ENCODE measurements around the gene GRIA1.

Gene GRIA1

DNA sequence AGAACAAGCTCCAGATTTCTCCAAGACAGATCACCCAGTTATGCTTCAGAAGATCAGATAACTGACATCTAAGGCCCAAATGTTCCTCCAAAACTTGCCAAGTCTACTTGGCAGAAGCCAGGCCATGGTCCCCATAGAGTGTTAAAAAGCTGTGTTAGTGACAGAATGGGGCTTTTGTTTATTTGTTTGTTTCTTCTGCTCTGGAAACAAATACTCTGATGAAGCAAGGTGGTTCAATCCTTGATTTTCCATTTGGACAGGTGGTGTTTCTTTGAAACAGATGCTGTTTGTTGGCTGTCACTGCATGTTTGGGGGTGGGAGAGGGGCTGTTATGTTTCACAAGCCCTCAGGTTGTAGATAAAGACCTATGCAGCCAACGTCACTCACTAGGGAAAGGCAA is 284.2 kb downstream of the GRIA1 start:
- H3K9me3 ChIP-seq (ENCODE audit: control insufficient read depth, insufficient read depth, low read length), result no peaks in the 10 kb centered on the region
- H3K36me3 ChIP-seq (ENCODE audit: control insufficient read depth, insufficient read depth, low read length), result no peaks in the 10 kb centered on the region
- H3K4me3 ChIP-seq (ENCODE audit: low read length), result no peak overlapping the region
- H3K27me3 ChIP-seq (ENCODE audit: control insufficient read depth, insufficient read depth, low read length), result no peaks in the 10 kb centered on the region
- DNase-seq (ENCODE audit: low read depth, low spot score), result no peak
- WGBS (ENCODE audit: insufficient coverage, insufficient read length), result no CpG with 5 or more reads among the region's 1 CpG
- no peak overlapping the region for H3K27ac ChIP-seq (ENCODE audit: low read length)
- H3K4me1 ChIP-seq (ENCODE audit: control insufficient read depth, insufficient read depth, low read length), result no peaks in the 10 kb centered on the region

DNA sequence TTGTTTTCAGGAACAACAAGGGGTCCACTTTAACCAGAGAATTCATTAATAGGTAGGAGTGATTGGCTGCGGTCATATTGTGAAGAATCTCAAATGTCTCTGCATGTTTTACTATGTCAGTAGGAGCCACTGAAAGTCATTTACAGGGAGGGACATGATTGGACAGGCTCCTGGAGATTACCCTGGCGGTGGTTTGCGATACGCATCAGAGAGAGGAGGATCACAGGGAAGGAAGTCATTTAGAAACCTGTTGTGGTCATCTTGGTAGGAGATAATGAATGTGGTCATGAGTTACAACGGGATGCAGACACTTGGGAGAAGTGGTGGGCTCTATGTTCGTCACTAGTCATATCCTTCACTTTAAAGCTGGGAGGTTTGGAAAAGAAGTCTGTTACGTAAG is 285.5 kb downstream of the GRIA1 start:
- H3K36me3 ChIP-seq (ENCODE audit: control insufficient read depth, insufficient read depth, low read length), result no peaks in the 10 kb centered on the region
- no peaks in the 10 kb centered on the region for H3K27me3 ChIP-seq (ENCODE audit: control insufficient read depth, insufficient read depth, low read length)
- H3K4me3 ChIP-seq (ENCODE audit: low read length), result no peak overlapping the region
- H3K4me1 ChIP-seq (ENCODE audit: control insufficient read depth, insufficient read depth, low read length), result peaks cover 1% of the 10 kb centered on the region; the same call in 1 of the 2 replicates
- DNase-seq (ENCODE audit: low read depth, low spot score), result no peak
- WGBS (ENCODE audit: insufficient coverage, insufficient read length), result no CpG with 5 or more reads among the region's 7 CpGs
- no peaks in the 10 kb centered on the region for H3K9me3 ChIP-seq (ENCODE audit: control insufficient read depth, insufficient read depth, low read length)
- H3K27ac ChIP-seq (ENCODE audit: low read length), result no peak overlapping the region

DNA sequence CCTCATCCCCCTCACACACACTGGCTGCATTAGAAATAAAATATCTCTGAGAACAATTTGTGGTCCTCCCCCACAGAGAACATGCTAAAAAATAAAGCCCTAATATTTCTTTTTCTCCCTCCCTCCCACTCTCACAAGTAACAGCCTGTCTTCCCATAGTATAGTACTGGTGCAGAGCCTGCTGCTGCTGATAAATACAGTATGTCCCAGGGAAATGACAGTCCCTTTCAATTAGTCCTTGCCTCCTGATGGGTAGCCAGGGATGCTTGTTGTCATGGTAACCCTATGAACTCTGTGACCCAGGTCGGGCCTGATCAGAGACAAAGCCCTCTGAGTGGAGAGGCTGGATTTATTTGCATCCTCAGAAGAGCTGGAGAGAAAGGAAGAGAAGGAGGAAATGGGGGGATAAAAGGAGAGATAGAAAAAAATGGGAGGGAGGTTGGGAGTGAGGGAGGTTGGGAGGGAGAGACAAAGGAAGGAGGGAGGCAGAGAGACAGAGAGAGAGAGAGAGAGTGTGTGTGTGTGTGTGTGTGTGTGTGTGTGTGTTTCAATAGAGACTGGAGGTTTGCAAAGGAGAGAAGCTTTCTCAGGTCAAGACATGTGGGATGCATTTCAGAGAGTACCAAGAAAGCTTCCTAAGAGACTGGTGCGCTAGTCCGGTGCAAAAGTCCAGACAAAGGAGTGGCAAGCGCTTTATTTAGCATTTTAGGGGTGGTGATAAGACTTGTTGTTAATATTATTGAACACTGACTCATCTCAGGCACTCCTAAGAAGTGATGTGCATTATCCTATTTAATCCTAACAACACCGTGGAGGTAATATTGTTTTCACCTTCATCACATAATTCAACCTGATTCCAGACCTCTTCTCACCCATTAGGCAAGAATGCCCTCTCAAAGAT is 287.5 kb downstream of the GRIA1 start:
- no peak overlapping the region for H3K27ac ChIP-seq (ENCODE audit: low read length)
- no peaks in the 10 kb centered on the region for H3K36me3 ChIP-seq (ENCODE audit: control insufficient read depth, insufficient read depth, low read length)
- H3K4me1 ChIP-seq (ENCODE audit: control insufficient read depth, insufficient read depth, low read length), result peaks cover 1% of the 10 kb centered on the region; the same call in 1 of the 2 replicates
- no peaks in the 10 kb centered on the region for H3K9me3 ChIP-seq (ENCODE audit: control insufficient read depth, insufficient read depth, low read length)
- H3K27me3 ChIP-seq (ENCODE audit: control insufficient read depth, insufficient read depth, low read length), result no peaks in the 10 kb centered on the region
- H3K4me3 ChIP-seq (ENCODE audit: low read length), result no peak overlapping the region
- WGBS (ENCODE audit: insufficient coverage, insufficient read length), result no CpG with 5 or more reads among the region's 5 CpGs
- no peak for DNase-seq (ENCODE audit: low read depth, low spot score)

DNA sequence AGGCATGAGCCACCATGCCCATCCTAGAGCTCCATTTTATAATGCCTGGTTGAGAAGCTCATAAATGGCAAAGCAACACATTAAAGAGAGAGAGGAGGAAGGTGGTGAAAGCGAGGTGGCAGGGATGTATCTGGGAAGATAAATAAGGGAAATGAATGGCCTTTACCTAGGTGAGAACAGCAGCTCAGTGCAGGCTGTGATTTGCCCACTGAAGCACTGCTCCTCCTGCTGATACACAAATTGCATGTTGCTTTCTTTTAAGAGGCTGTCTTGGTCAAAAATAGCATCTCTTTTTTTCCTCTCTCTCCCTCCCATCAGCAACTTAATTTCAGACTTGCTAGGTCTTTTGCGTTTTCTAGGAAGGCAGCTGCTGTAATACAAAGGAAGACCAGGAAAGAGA is 289.4 kb downstream of the GRIA1 start:
- Histone ChIP-seq H3K4me3 (ENCODE audit: low read length) (no peak overlapping the region), H3K27ac (ENCODE audit: low read length) (no peak overlapping the region), H3K4me1 (ENCODE audit: control insufficient read depth, insufficient read depth, low read length) (peaks cover 3% of the 10 kb centered on the region), H3K27me3 (ENCODE audit: control insufficient read depth, insufficient read depth, low read length) (no peaks in the 10 kb centered on the region), H3K9me3 (ENCODE audit: control insufficient read depth, insufficient read depth, low read length) (no peaks in the 10 kb centered on the region), H3K36me3 (ENCODE audit: control insufficient read depth, insufficient read depth, low read length) (no peaks in the 10 kb centered on the region)
- no CpG with 5 or more reads among the region's 2 CpGs for WGBS (ENCODE audit: insufficient coverage, insufficient read length)
- DNase-seq (ENCODE audit: low read depth, low spot score), result no peak

DNA sequence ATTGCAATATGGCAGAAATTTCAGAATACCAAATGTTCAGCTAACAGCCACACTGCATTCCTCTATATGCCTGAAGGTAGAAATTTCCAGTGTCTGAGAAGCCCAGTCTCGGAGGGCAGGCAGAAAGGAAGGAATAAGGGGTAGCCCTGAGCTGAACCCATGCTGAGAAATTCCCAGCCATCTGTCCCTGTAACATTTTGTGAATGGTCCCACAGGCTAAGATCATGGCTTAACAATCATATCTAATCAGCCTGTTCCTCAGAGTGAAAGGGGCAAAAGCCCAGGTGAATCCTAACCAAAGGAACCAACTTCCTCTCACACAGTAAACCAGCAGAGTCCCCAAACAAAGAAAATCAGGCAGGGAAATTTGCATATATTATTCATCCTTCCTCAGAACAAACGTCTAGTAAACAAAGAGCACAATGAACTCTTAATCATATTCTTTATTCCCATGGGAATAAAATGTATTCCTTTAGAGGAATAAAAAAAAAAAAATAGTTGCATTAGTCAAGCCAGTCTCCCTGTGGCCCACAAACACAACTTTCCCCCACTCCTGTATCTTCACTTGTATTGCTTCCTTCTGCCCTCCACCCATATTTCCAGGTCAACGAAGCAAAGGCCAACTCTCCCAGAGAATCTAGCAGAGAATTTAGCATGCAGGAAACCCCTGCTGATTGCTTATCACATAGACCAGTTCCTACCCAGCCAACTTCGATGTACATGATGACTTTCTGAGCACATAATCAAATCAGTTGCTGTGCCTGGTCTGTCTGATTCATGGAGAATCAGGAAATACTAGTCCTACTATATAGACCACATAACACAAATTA is 290.6 kb downstream of the GRIA1 start:
- Histone ChIP-seq H3K4me1 (ENCODE audit: control insufficient read depth, insufficient read depth, low read length) (peaks cover 3% of the 10 kb centered on the region), H3K36me3 (ENCODE audit: control insufficient read depth, insufficient read depth, low read length) (no peaks in the 10 kb centered on the region), H3K27me3 (ENCODE audit: control insufficient read depth, insufficient read depth, low read length) (no peaks in the 10 kb centered on the region), H3K27ac (ENCODE audit: low read length) (no peak overlapping the region), H3K4me3 (ENCODE audit: low read length) (no peak overlapping the region), H3K9me3 (ENCODE audit: control insufficient read depth, insufficient read depth, low read length) (no peaks in the 10 kb centered on the region)
- no CpG with 5 or more reads among the region's 4 CpGs for WGBS (ENCODE audit: insufficient coverage, insufficient read length)
- DNase-seq (ENCODE audit: low read depth, low spot score), result no peak

DNA sequence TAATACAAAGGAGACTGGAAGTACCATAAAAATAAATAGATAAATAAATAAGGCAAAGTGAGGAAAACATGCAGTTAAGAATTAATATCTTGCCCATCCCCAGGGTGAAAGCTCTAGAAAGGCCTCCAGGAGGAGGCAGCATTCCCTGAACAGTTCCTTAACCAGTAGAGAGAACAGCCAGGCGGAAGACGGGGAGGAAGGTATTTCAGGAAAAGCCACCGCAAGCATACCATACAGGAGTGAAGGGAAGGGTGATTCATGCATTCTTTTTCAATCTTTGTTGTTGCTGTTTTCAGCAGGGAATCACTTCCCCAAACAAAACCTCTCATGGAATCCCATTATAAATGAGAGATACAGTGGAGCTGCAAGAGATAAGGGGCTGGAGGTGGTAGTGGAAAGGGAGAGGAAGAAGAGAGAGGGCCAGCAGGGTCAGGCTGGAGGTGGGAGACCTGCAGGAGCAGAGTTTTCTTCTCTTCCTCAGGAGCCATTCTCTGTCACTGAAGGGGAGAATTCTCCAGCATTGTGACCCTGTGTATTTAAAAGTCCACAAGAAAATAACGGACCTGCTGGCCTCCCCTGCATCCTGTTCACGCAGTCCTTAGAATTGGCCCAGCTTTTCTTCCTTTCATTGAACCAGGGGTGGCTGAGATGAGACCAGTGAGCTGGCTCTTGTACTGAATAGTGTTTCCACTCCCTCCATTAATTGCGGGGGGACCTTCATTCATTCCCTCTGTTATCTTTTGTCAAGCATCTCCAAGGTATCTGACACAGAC is 292.3 kb downstream of the GRIA1 start:
- no peak overlapping the region for H3K27ac ChIP-seq (ENCODE audit: low read length)
- no peaks in the 10 kb centered on the region for H3K27me3 ChIP-seq (ENCODE audit: control insufficient read depth, insufficient read depth, low read length)
- peak; percentile 39 for DNase-seq (ENCODE audit: low read depth, low spot score)
- no CpG with 5 or more reads among the region's 6 CpGs for WGBS (ENCODE audit: insufficient coverage, insufficient read length)
- H3K4me3 ChIP-seq (ENCODE audit: low read length), result no peak overlapping the region
- H3K36me3 ChIP-seq (ENCODE audit: control insufficient read depth, insufficient read depth, low read length), result no peaks in the 10 kb centered on the region
- no peaks in the 10 kb centered on the region for H3K9me3 ChIP-seq (ENCODE audit: control insufficient read depth, insufficient read depth, low read length)
- H3K4me1 ChIP-seq (ENCODE audit: control insufficient read depth, insufficient read depth, low read length), result peaks cover 3% of the 10 kb centered on the region

DNA sequence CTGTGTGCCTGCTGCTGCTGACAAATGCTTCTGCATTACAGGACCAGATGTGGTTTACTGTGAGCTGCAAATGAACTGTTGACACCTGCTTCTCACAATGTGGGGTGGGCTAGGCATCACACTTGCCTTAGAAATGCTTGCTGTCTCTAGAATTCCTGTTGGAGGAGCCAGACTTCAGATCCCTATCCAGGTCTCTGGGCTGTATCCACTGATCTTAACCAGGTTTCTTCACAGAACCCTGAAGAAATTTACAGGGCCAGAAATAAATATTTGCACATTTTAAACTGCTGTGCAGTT is 292.8 kb downstream of the GRIA1 start:
- Histone ChIP-seq H3K27ac (ENCODE audit: low read length) (no peak overlapping the region), H3K4me3 (ENCODE audit: low read length) (no peak overlapping the region), H3K4me1 (ENCODE audit: control insufficient read depth, insufficient read depth, low read length) (peaks cover 3% of the 10 kb centered on the region), H3K27me3 (ENCODE audit: control insufficient read depth, insufficient read depth, low read length) (no peaks in the 10 kb centered on the region), H3K36me3 (ENCODE audit: control insufficient read depth, insufficient read depth, low read length) (no peaks in the 10 kb centered on the region), H3K9me3 (ENCODE audit: control insufficient read depth, insufficient read depth, low read length) (no peaks in the 10 kb centered on the region)
- DNase-seq (ENCODE audit: low read depth, low spot score), result no peak

DNA sequence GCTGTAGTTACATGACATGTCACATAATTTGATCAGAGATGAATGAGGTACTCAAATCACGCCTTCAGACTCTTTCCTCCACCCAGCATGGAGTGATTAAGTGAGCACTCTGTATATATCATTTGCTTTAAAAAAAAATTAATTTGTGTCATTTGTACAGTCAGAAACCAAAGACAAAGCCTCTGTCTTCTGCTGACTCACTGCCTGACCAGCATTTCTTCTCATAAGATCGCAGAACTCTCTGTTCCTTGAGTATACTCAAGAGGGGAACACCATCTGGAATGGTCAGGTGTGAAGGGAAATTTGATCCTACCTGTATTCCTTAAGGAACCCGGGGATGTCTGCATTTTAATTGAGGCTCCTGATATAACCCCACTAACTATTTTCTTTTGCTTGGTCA is 293.8 kb downstream of the GRIA1 start:
- Histone ChIP-seq H3K27ac (ENCODE audit: low read length) (no peak overlapping the region), H3K4me3 (ENCODE audit: low read length) (no peak overlapping the region), H3K9me3 (ENCODE audit: control insufficient read depth, insufficient read depth, low read length) (no peaks in the 10 kb centered on the region), H3K36me3 (ENCODE audit: control insufficient read depth, insufficient read depth, low read length) (no peaks in the 10 kb centered on the region), H3K27me3 (ENCODE audit: control insufficient read depth, insufficient read depth, low read length) (no peaks in the 10 kb centered on the region), H3K4me1 (ENCODE audit: control insufficient read depth, insufficient read depth, low read length) (peaks cover 3% of the 10 kb centered on the region)
- no peak for DNase-seq (ENCODE audit: low read depth, low spot score)
- WGBS (ENCODE audit: insufficient coverage, insufficient read length), result no CpG with 5 or more reads among the region's 3 CpGs

DNA sequence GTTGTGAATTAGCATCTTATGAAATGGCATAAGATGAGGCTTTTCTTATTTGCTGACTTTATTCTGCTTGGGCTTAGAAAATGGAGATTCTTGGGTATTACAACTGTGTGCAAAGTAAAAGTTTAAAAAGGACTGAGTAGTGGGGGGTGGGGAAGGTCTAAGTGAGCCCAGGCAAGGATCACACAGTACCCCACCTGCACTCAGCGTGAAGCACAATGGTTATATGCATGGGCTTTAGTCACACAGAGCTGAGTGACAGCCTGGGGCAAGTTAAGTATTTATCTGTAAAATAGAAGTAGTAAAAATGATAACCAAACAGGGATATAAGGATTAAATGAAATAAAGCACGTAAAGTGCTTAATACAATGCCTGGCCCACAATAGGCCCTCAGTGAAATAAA is 300.9 kb downstream of the GRIA1 start:
- H3K36me3 ChIP-seq (ENCODE audit: control insufficient read depth, insufficient read depth, low read length), result no peaks in the 10 kb centered on the region
- no peaks in the 10 kb centered on the region for H3K4me1 ChIP-seq (ENCODE audit: control insufficient read depth, insufficient read depth, low read length)
- WGBS (ENCODE audit: insufficient coverage, insufficient read length), result no CpG with 5 or more reads among the region's 2 CpGs
- no peaks in the 10 kb centered on the region for H3K9me3 ChIP-seq (ENCODE audit: control insufficient read depth, insufficient read depth, low read length)
- no peaks in the 10 kb centered on the region for H3K27me3 ChIP-seq (ENCODE audit: control insufficient read depth, insufficient read depth, low read length)
- no peak overlapping the region for H3K27ac ChIP-seq (ENCODE audit: low read length)
- H3K4me3 ChIP-seq (ENCODE audit: low read length), result no peak overlapping the region
- no peak for DNase-seq (ENCODE audit: low read depth, low spot score)

DNA sequence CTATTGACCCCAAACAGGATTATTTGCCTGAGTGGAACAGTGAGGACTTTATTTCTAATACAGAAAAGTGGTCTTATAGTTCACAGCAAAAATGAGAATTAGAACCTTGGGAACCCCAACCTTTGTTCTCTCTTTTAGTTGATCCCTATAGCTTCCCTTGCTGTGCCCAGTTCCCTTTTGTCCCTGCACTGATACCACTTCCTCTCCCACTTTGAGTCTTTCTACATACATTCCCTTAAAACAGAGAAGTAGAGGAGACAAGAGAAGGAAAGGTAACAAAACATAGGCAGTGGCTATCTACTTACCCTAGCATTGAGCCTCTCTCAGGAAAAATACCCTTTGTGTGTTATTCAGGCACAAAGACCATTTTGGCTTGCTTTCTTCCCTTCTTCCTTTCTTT is 301.8 kb downstream of the GRIA1 start:
- no peak overlapping the region for H3K27ac ChIP-seq (ENCODE audit: low read length)
- H3K9me3 ChIP-seq (ENCODE audit: control insufficient read depth, insufficient read depth, low read length), result no peaks in the 10 kb centered on the region
- H3K4me1 ChIP-seq (ENCODE audit: control insufficient read depth, insufficient read depth, low read length), result no peaks in the 10 kb centered on the region
- no peaks in the 10 kb centered on the region for H3K36me3 ChIP-seq (ENCODE audit: control insufficient read depth, insufficient read depth, low read length)
- no peak overlapping the region for H3K4me3 ChIP-seq (ENCODE audit: low read length)
- H3K27me3 ChIP-seq (ENCODE audit: control insufficient read depth, insufficient read depth, low read length), result no peaks in the 10 kb centered on the region
- no peak for DNase-seq (ENCODE audit: low read depth, low spot score)

Data from iPS DF 6.9 (cell line).